ENCODE measurements around the gene OR2A5.

- TF ChIP-seq EZH2phosphoT487 (IDR thresholded peaks at IDR 0.05; ENCODE audit: borderline replicate concordance) (no peak), EGR1 (IDR thresholded peaks at IDR 0.05; ENCODE audit: low read depth) (no peak), POLR2A (IDR thresholded peaks at IDR 0.05; ENCODE audit: borderline replicate concordance, extremely low read depth, insufficient read depth, insufficient read length) (no peak), CTCF (IDR thresholded peaks at IDR 0.05 in 2 of 3, conservative IDR thresholded peaks at IDR 0.05 in 1 of 3; ENCODE audit: borderline replicate concordance in 1 of 3, insufficient read depth in 1 of 3, low read depth in 2 of 3, low read length in 2 of 3) (no peak), ZBTB33 (IDR thresholded peaks at IDR 0.05; ENCODE audit: extremely low read depth, insufficient replicate concordance, low read length) (no peak), ZNF274 (IDR thresholded peaks at IDR 0.05; ENCODE audit: low read depth, low read length) (no peak), CEBPB (IDR thresholded peaks at IDR 0.05; ENCODE audit: low read depth) (no peak), SP1 (IDR thresholded peaks at IDR 0.05; ENCODE audit: low read depth) (no peak), POLR2AphosphoS5 (IDR thresholded peaks at IDR 0.05; ENCODE audit: low read depth, low read length) (no peak), RAD21 (IDR thresholded peaks at IDR 0.05; ENCODE audit: low read depth) (no peak), YY1 (IDR thresholded peaks at IDR 0.05; ENCODE audit: extremely low read depth, insufficient replicate concordance, low read depth, low read length) (no peak), EZH2 (IDR thresholded peaks at IDR 0.05) (no peak)
These were observed 20.2 kb upstream of the OR2A5 start for GRCh38 chr7:144028547-144028946.

All from HCT116 (cell line).